HepG2 (cell line): ENCODE data around the gene ELOVL2. TPM values are rescaled to one million over a fixed set of nuclear protein-coding genes. Genes with fewer than 3 reads are reported as not detected.

Experiments used
- BCL6 ChIP-seq: IDR thresholded peaks from 2 replicates; pipeline ENCODE4 v1.6.1; 2016; ENCODE audit warnings: missing genetic modification reagents, missing compliant biosample characterization
- CENPT ChIP-seq: sonication (generic); formaldehyde crosslinking; IDR thresholded peaks from 2 replicates; pipeline ENCODE4 v1.8.0; 2022; ENCODE audit warnings: low read depth, mild to moderate bottlenecking, moderate library complexity, missing genetic modification reagents
- DR1 ChIP-seq: sonication (generic); formaldehyde crosslinking; IDR thresholded peaks from 2 replicates; pipeline ENCODE4 v1.8.0; 2021; ENCODE audit warnings: mild to moderate bottlenecking, missing genetic modification reagents, inconsistent platforms
- ETV6 ChIP-seq: sonication (generic); formaldehyde crosslinking; conservative IDR thresholded peaks from 2 replicates; pipeline ENCODE4 v1.4.0; 2020; ENCODE audit warnings: missing genetic modification reagents
- HCFC1 ChIP-seq: fragments of 150-350 bp; IDR thresholded peaks from 2 replicates; pipeline ENCODE4 v1.6.1; 2014; ENCODE audit warnings: low read depth, low read length
- MXI1 ChIP-seq: IDR thresholded peaks from 3 replicates; pipeline ENCODE4 v1.6.1; 2012; ENCODE audit warnings: low read depth, low read length, inconsistent platforms, borderline replicate concordance
- NKX3-1 ChIP-seq: sonication (generic); formaldehyde crosslinking; IDR thresholded peaks from 2 replicates; pipeline ENCODE4 v1.5.0; 2020; ENCODE audit warnings: missing genetic modification reagents
- POGZ ChIP-seq: sonication (generic); formaldehyde crosslinking; IDR thresholded peaks from 2 replicates; pipeline ENCODE4 v1.4.0; 2020; ENCODE audit warnings: mild to moderate bottlenecking, missing genetic modification reagents
- SNAPC2 ChIP-seq: sonication (generic); formaldehyde crosslinking; IDR thresholded peaks from 2 replicates; pipeline ENCODE4 v1.8.1; 2022; ENCODE audit warnings: mild to moderate bottlenecking, missing genetic modification reagents
- ZNF232 ChIP-seq: sonication (generic); formaldehyde crosslinking; IDR thresholded peaks from 2 replicates; pipeline ENCODE4 v1.4.0; 2020; ENCODE audit warnings: missing genetic modification reagents, borderline replicate concordance
- ZNF317 ChIP-seq: sonication (generic); formaldehyde crosslinking; IDR thresholded peaks from 2 replicates; pipeline ENCODE4 v1.5.0; 2020; ENCODE audit warnings: mild to moderate bottlenecking, missing genetic modification reagents
- ZNF446 ChIP-seq: sonication (generic); formaldehyde crosslinking; IDR thresholded peaks from 2 replicates; pipeline ENCODE4 v1.5.0; 2020; ENCODE audit warnings: mild to moderate bottlenecking, missing genetic modification reagents
- ZNF777 ChIP-seq: sonication (generic); formaldehyde crosslinking; IDR thresholded peaks from 2 replicates; pipeline ENCODE4 v1.4.0; 2020; ENCODE audit warnings: missing genetic modification reagents
- polyA plus RNA-seq, 8 experiments: library from polyadenylated mRNA; depleted of rRNA in 3 of 8; stranded (reverse) in 7 of 8; unstranded in 1 of 8; fragments of >200 nt; fragmentation: Illumina TruSeq in 4 of 8; extraction: Trizol in 4 of 8; gene quantifications; 2 replicates each; pipeline versions ENCODE4 v1.2.1 to v1.2.3, GENCODE V29; 2011 to 2016; ENCODE audit warnings: low read depth in 4 of 8, missing spikeins in 1 of 8, mixed read lengths in 1 of 8; ENCODE audit not compliant: insufficient read depth in 1 of 8
- total RNA-seq, 5 experiments: library from RNA; depleted of rRNA; stranded (reverse); fragments of >200 nt; fragmentation: Illumina TruSeq; extraction: Trizol; gene quantifications; 2 replicates each; pipeline ENCODE4 v1.2.3, GENCODE V29; 2016; ENCODE audit warnings: low read depth in 1 of 5
- TF ChIP-seq, protein P1 (sequence below): sonication (generic); formaldehyde crosslinking; IDR thresholded peaks from 2 replicates; pipeline ENCODE4 v1.4.0; 2020; ENCODE audit warnings: missing genetic modification reagents
- TF ChIP-seq, protein P2 (sequence below): sonication (generic); formaldehyde crosslinking; IDR thresholded peaks from 2 replicates; pipeline ENCODE4 v1.5.0; 2020; ENCODE audit warnings: missing genetic modification reagents
- TF ChIP-seq, protein P3 (sequence below), 2 experiments: fragments of 450-650 bp in 1 of 2; sonication (generic) in 1 of 2; formaldehyde crosslinking in 1 of 2; IDR thresholded peaks; 2 replicates each; pipeline versions ENCODE4 v1.6.1 to v1.8.0; 2016 to 2022; ENCODE audit warnings: antibody characterized with exemption in 1 of 2, mild to moderate bottlenecking in 1 of 2, missing genetic modification reagents in 1 of 2

Gene ELOVL2
- total and polyA plus RNA-seq, 2 of the 13 experiments (the other 11 are each of a cell fraction or from before 2014, with no cell fraction given): 43.6 to 65.4 TPM

DNA sequence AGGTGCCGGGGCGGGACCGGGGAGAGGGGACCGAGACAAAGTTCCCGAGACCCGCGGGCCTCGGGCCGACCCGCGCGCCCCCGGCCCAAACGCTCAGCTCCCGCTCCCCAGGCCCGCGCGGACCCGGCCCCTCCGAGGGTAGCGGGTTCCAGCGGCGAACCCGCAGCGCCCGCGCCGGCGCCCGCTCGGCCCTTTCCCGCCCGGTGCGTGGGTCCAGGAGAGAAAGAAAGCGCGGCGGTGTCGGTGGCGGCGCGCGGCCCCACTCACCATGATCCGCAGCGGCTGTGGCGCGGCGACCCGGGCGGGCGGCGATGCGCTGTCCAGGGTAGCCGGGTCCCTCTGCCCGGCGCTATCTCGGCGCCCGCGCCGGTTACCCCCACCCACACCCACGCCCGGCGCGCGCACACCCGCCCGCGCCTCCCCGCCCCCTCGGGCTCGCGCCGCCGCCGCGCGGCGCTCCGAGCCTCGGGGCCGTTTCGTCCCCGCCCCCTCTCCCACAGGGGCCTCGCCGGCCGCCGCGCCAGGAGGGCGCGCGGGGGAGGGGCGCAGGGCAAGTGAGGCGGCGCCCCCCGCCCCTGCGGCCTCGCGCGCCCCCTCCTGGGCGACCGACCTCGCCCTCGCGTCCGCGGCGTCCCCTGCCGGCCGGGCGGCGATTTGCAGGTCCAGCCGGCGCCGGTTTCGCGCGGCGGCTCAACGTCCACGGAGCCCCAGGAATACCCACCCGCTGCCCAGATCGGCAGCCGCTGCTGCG, at the start of gene ELOVL2 (continued):
- TF ChIP-seq, protein P1, sequence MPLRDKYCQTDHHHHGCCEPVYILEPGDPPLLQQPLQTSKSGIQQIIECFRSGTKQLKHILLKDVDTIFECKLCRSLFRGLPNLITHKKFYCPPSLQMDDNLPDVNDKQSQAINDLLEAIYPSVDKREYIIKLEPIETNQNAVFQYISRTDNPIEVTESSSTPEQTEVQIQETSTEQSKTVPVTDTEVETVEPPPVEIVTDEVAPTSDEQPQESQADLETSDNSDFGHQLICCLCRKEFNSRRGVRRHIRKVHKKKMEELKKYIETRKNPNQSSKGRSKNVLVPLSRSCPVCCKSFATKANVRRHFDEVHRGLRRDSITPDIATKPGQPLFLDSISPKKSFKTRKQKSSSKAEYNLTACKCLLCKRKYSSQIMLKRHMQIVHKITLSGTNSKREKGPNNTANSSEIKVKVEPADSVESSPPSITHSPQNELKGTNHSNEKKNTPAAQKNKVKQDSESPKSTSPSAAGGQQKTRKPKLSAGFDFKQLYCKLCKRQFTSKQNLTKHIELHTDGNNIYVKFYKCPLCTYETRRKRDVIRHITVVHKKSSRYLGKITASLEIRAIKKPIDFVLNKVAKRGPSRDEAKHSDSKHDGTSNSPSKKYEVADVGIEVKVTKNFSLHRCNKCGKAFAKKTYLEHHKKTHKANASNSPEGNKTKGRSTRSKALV (CRISPR knock-in tag): peak; percentile 25; the same call in 1 of the 2 replicates
- TF ChIP-seq ZNF777 (peak; percentile 87), DR1 (CRISPR knock-in tag) (peak; percentile 45; the same call in 1 of the 2 replicates), MXI1 (peak; percentile 56; the same call in 2 of the 3 replicates), ZNF446 (peak; percentile 81), ZNF232 (CRISPR knock-in tag) (peak; percentile 26; the same call in 1 of the 2 replicates), NKX3-1 (peak; percentile 95), ZNF317 (no peak), POGZ (peak; percentile 77), SNAPC2 (CRISPR knock-in tag) (no peak), ETV6 (CRISPR knock-in tag) (no peak), CENPT (CRISPR knock-in tag) (0 out of 2 replicates have a peak, but pooled peaks have one; percentile 28), BCL6 (peak; percentile 33), HCFC1 (peak; percentile 30; the same call in 1 of the 2 replicates)
- TF ChIP-seq, protein P2, sequence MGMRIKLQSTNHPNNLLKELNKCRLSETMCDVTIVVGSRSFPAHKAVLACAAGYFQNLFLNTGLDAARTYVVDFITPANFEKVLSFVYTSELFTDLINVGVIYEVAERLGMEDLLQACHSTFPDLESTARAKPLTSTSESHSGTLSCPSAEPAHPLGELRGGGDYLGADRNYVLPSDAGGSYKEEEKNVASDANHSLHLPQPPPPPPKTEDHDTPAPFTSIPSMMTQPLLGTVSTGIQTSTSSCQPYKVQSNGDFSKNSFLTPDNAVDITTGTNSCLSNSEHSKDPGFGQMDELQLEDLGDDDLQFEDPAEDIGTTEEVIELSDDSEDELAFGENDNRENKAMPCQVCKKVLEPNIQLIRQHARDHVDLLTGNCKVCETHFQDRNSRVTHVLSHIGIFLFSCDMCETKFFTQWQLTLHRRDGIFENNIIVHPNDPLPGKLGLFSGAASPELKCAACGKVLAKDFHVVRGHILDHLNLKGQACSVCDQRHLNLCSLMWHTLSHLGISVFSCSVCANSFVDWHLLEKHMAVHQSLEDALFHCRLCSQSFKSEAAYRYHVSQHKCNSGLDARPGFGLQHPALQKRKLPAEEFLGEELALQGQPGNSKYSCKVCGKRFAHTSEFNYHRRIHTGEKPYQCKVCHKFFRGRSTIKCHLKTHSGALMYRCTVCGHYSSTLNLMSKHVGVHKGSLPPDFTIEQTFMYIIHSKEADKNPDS (CRISPR knock-in tag): peak; percentile 58; the same call in 1 of the 2 replicates
- TF ChIP-seq, protein P3, sequence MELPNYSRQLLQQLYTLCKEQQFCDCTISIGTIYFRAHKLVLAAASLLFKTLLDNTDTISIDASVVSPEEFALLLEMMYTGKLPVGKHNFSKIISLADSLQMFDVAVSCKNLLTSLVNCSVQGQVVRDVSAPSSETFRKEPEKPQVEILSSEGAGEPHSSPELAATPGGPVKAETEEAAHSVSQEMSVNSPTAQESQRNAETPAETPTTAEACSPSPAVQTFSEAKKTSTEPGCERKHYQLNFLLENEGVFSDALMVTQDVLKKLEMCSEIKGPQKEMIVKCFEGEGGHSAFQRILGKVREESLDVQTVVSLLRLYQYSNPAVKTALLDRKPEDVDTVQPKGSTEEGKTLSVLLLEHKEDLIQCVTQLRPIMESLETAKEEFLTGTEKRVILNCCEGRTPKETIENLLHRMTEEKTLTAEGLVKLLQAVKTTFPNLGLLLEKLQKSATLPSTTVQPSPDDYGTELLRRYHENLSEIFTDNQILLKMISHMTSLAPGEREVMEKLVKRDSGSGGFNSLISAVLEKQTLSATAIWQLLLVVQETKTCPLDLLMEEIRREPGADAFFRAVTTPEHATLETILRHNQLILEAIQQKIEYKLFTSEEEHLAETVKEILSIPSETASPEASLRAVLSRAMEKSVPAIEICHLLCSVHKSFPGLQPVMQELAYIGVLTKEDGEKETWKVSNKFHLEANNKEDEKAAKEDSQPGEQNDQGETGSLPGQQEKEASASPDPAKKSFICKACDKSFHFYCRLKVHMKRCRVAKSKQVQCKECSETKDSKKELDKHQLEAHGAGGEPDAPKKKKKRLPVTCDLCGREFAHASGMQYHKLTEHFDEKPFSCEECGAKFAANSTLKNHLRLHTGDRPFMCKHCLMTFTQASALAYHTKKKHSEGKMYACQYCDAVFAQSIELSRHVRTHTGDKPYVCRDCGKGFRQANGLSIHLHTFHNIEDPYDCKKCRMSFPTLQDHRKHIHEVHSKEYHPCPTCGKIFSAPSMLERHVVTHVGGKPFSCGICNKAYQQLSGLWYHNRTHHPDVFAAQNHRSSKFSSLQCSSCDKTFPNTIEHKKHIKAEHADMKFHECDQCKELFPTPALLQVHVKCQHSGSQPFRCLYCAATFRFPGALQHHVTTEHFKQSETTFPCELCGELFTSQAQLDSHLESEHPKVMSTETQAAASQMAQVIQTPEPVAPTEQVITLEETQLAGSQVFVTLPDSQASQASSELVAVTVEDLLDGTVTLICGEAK (IDR thresholded peaks at IDR 0.05): no peak
- TF ChIP-seq, protein P3 (CRISPR knock-in tag; IDR thresholded peaks at IDR 0.05): 0 out of 2 replicates have a peak, but pooled peaks have one; percentile 21
